Neuron (in vitro differentiated cells): Measurements from ENCODE around the gene CLIP4.
"Not testable (repeated sequence)": the region's sequence is repeated elsewhere in the genome, so short reads cannot be mapped to it uniquely, and the experiment has no call there.

Experiments
- H2AFZ ChIP-seq: one replicate; pipeline ENCODE4 v1.6.1; 2013; ENCODE audit warnings: low read depth, mild to moderate bottlenecking, inconsistent platforms, low read length, moderate library complexity
- H3K27me3 ChIP-seq: one replicate; pipeline ENCODE4 v1.6.1; 2013; ENCODE audit warnings: low read length; ENCODE audit not compliant: insufficient read depth
- H3K36me3 ChIP-seq: one replicate; pipeline ENCODE4 v1.6.1; 2013; ENCODE audit warnings: low read length; ENCODE audit not compliant: insufficient read depth
- H3K4me1 ChIP-seq: one replicate; pipeline ENCODE4 v1.6.1; 2013; ENCODE audit warnings: low read length; ENCODE audit not compliant: insufficient read depth
- H3K4me3 ChIP-seq: 2 replicates; pipeline ENCODE4 v1.5.1; 2013; ENCODE audit warnings: mild to moderate bottlenecking, low read length, moderate library complexity
- H3K9me3 ChIP-seq: one replicate; pipeline ENCODE4 v1.6.1; 2013; ENCODE audit warnings: low read length

Gene CLIP4

GRCh38 chr2:29079887-29080286 lies 35.3 kb upstream of the CLIP4 start:
- Histone ChIP-seq H2AFZ (no peak overlapping the region), H3K4me1 (peaks cover 15% of the 10 kb centered on the region), H3K4me3 (no peak overlapping the region), H3K9me3 (peaks cover 16% of the 10 kb centered on the region), H3K27me3 (no peaks in the 10 kb centered on the region), H3K36me3 (no peaks in the 10 kb centered on the region)

- no peaks in the 10 kb centered on the region for H3K27me3 ChIP-seq
- H3K36me3 ChIP-seq: no peaks in the 10 kb centered on the region
Observed at GRCh38 chr2:29080886-29081743, 34.1 kb upstream of the CLIP4 start.

GRCh38 chr2:29082804-29083495 lies 32.3 kb upstream of the CLIP4 start:
- H3K4me1 ChIP-seq: no peaks in the 10 kb centered on the region
- no peaks in the 10 kb centered on the region for H3K36me3 ChIP-seq
- H3K4me3 ChIP-seq: no peak overlapping the region
- no peaks in the 10 kb centered on the region for H3K27me3 ChIP-seq
- no peak overlapping the region for H2AFZ ChIP-seq
- H3K9me3 ChIP-seq: peaks cover 16% of the 10 kb centered on the region

More at GRCh38 chr2:29080886-29081743, 34.1 kb upstream of the CLIP4 start:
- H3K4me3 ChIP-seq: no peak overlapping the region
- peaks cover 16% of the 10 kb centered on the region for H3K9me3 ChIP-seq
- peaks cover 6% of the 10 kb centered on the region for H3K4me1 ChIP-seq
- H2AFZ ChIP-seq: no peak overlapping the region

- H3K27me3 ChIP-seq: no peaks in the 10 kb centered on the region
- H3K9me3 ChIP-seq: peaks cover 10% of the 10 kb centered on the region
- no peak overlapping the region for H3K4me3 ChIP-seq
- H3K4me1 ChIP-seq: no peaks in the 10 kb centered on the region
- no peak overlapping the region for H2AFZ ChIP-seq
- no peaks in the 10 kb centered on the region for H3K36me3 ChIP-seq
Observed at GRCh38 chr2:29084554-29084953, 30.7 kb upstream of the CLIP4 start.

GRCh38 chr2:29090311-29090710 lies 24.9 kb upstream of the CLIP4 start:
- H3K36me3 ChIP-seq, H3K9me3 ChIP-seq, H3K4me3 ChIP-seq, H3K4me1 ChIP-seq, H2AFZ ChIP-seq, H3K27me3 ChIP-seq: not testable (repeated sequence)

- Histone ChIP-seq H3K36me3 (no peaks in the 10 kb centered on the region), H2AFZ (no peak overlapping the region), H3K9me3 (no peaks in the 10 kb centered on the region), H3K4me1 (peaks cover 5% of the 10 kb centered on the region), H3K4me3 (no peak overlapping the region), H3K27me3 (no peaks in the 10 kb centered on the region)
Observed at GRCh38 chr2:29096969-29097368, 18.2 kb upstream of the CLIP4 start.

GRCh38 chr2:29097569-29097968 lies 17.6 kb upstream of the CLIP4 start:
- peaks cover 1% of the 10 kb centered on the region for H3K9me3 ChIP-seq

GRCh38 chr2:29100564-29100963 lies 14.7 kb upstream of the CLIP4 start:
- Histone ChIP-seq H3K27me3 (peaks cover 4% of the 10 kb centered on the region), H3K36me3 (no peaks in the 10 kb centered on the region), H3K4me3 (no peak overlapping the region), H3K9me3 (peaks cover 1% of the 10 kb centered on the region), H3K4me1 (peaks cover 5% of the 10 kb centered on the region), H2AFZ (no peak overlapping the region)

More at GRCh38 chr2:29097569-29097968, 17.6 kb upstream of the CLIP4 start:
- Histone ChIP-seq H3K4me3 (no peak overlapping the region), H3K27me3 (no peaks in the 10 kb centered on the region), H3K36me3 (no peaks in the 10 kb centered on the region), H2AFZ (no peak overlapping the region), H3K4me1 (peaks cover 5% of the 10 kb centered on the region)

- Histone ChIP-seq H3K9me3 (peaks cover 1% of the 10 kb centered on the region), H3K36me3 (no peaks in the 10 kb centered on the region), H3K4me3 (no peak overlapping the region), H2AFZ (no peak overlapping the region), H3K27me3 (peaks cover 4% of the 10 kb centered on the region), H3K4me1 (no peaks in the 10 kb centered on the region)
Observed at GRCh38 chr2:29104688-29105087, 10.5 kb upstream of the CLIP4 start.

GRCh38 chr2:29105375-29105774 lies 9.8 kb upstream of the CLIP4 start:
- no peak overlapping the region for H2AFZ ChIP-seq
- peaks cover 1% of the 10 kb centered on the region for H3K9me3 ChIP-seq
- H3K27me3 ChIP-seq: peaks cover 4% of the 10 kb centered on the region
- no peaks in the 10 kb centered on the region for H3K4me1 ChIP-seq
- no peak overlapping the region for H3K4me3 ChIP-seq
- no peaks in the 10 kb centered on the region for H3K36me3 ChIP-seq

- Histone ChIP-seq H2AFZ (no peak overlapping the region), H3K4me3 (no peak overlapping the region), H3K4me1 (no peaks in the 10 kb centered on the region), H3K9me3 (peaks cover 1% of the 10 kb centered on the region), H3K27me3 (peaks cover 4% of the 10 kb centered on the region), H3K36me3 (no peaks in the 10 kb centered on the region)
Observed at GRCh38 chr2:29106256-29106655, 9.0 kb upstream of the CLIP4 start.

- H3K4me1 ChIP-seq: no peaks in the 10 kb centered on the region
- no peak overlapping the region for H3K4me3 ChIP-seq
- H2AFZ ChIP-seq: no peak overlapping the region
- H3K27me3 ChIP-seq: peaks cover 4% of the 10 kb centered on the region
- H3K9me3 ChIP-seq: peaks cover 1% of the 10 kb centered on the region
- H3K36me3 ChIP-seq: no peaks in the 10 kb centered on the region
Observed at GRCh38 chr2:29106980-29107388, 8.2 kb upstream of the CLIP4 start.

GRCh38 chr2:29107547-29107946 lies 7.7 kb upstream of the CLIP4 start:
- H3K9me3 ChIP-seq, H3K36me3 ChIP-seq, H2AFZ ChIP-seq, H3K4me3 ChIP-seq, H3K27me3 ChIP-seq, H3K4me1 ChIP-seq: not testable (repeated sequence)
